HepG2 (cell line): ENCODE measurements around the gene BLMH.

ENCODE experiments used
- FOSL2 ChIP-seq: sonication (generic); formaldehyde crosslinking; IDR thresholded peaks from 2 replicates; pipeline ENCODE4 v1.4.0; 2020; ENCODE audit warnings: missing genetic modification reagents
- MTERF4 ChIP-seq: sonication (generic); formaldehyde crosslinking; IDR thresholded peaks from 2 replicates; pipeline ENCODE4 v1.8.0; 2023; ENCODE audit warnings: mild to moderate bottlenecking, missing genetic modification reagents
- NR2C2 ChIP-seq: sonication (generic); formaldehyde crosslinking; IDR thresholded peaks from 2 replicates; pipeline ENCODE4 v1.4.0; 2020; ENCODE audit warnings: missing genetic modification reagents, mild to moderate bottlenecking, moderate library complexity, borderline replicate concordance
- PRPF4 ChIP-seq: fragments of 200-400 bp; formaldehyde crosslinking; IDR thresholded peaks from 2 replicates; pipeline ENCODE4 v1.6.1; 2016; ENCODE audit warnings: low read length, low read depth; ENCODE audit not compliant: poor library complexity, severe bottlenecking
- SAP130 ChIP-seq: IDR thresholded peaks from 2 replicates; pipeline ENCODE4 v1.6.1; 2016; ENCODE audit warnings: low read depth
- YEATS4 ChIP-seq: sonication (generic); formaldehyde crosslinking; IDR thresholded peaks from 2 replicates; pipeline ENCODE4 v1.4.0; 2020; ENCODE audit warnings: missing genetic modification reagents, borderline replicate concordance
- ZNF224 ChIP-seq: sonication (generic); formaldehyde crosslinking; IDR thresholded peaks from 2 replicates; pipeline ENCODE4 v1.5.0; 2020; ENCODE audit warnings: mild to moderate bottlenecking, missing genetic modification reagents
- ZNF780A ChIP-seq: sonication (generic); formaldehyde crosslinking; IDR thresholded peaks from 2 replicates; pipeline ENCODE4 v1.8.0; 2022; ENCODE audit warnings: mild to moderate bottlenecking, missing genetic modification reagents, moderate library complexity
- ZNF891 ChIP-seq: sonication (generic); formaldehyde crosslinking; IDR thresholded peaks from 2 replicates; pipeline ENCODE4 v1.5.0; 2020; ENCODE audit warnings: mild to moderate bottlenecking, missing genetic modification reagents

DNA sequence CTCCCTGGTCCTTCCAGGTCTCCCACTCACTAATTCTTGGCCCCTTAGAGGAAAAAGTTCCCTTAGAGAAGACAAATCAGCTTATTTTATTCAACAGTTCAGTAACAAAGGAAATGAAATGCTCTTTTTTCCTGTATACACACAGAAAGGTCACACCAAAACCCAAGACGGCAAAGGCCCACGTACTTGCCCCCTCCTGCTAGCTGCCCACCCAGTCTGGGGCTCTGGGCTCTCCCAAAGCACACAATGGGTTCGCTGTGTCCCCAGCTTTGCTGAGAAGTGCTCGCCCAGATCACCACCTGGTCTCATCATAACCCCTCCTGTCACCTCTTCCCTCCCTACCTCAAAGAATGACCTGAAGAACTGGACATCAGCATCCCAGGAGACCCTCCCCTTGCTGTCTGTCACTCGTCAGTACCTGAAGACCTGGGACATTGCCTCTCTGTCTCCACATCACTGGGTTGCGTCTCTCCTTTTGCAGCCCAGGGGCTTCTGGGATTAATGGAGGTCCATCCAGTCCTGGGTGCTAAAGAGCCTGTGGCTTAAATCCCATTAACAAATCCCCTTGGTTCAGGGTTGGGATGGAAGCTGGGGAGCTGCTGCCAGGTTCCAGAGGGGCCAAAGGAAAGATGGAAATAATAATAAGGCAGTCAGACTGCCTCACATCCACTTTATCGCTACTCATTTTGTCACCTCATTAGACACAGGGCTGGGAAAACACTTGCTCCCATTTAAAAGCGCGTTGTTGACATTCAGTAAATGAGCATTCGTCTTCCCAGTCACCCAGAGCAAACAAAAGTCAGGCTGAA is 59.5 kb downstream of the BLMH start:
- TF ChIP-seq ZNF891 (CRISPR knock-in tag) (no peak), FOSL2 (no peak), MTERF4 (no peak), PRPF4 (no peak), YEATS4 (no peak), ZNF780A (no peak), NR2C2 (CRISPR knock-in tag) (no peak), ZNF224 (CRISPR knock-in tag) (no peak), SAP130 (CRISPR knock-in tag) (no peak)
